Peyer's patch (tissue), 4 donors: Measurements from ENCODE around the gene ELFN1.

Experiments
- POLR2A ChIP-seq, 2 donors: fragments of 450-650 bp; IDR thresholded peaks; one replicate each; pipeline ENCODE4 v1.5.1; 2017; ENCODE audit warnings: antibody characterized with exemption in 2 of 2, mild to moderate bottlenecking in 2 of 2, moderate library complexity in 2 of 2
- TF ChIP-seq, protein P1 (sequence below), 6 experiments: fragments of 450-650 bp in 4 of 6; fragments of 200-600 bp in 2 of 6; sonication (generic) in 1 of 6; IDR thresholded peaks; one replicate each; pipeline ENCODE4 v1.5.1; 2017 to 2019; ENCODE audit warnings: antibody characterized with exemption in 6 of 6, mild to moderate bottlenecking in 3 of 6, moderate library complexity in 1 of 6

- TF ChIP-seq, protein P1, sequence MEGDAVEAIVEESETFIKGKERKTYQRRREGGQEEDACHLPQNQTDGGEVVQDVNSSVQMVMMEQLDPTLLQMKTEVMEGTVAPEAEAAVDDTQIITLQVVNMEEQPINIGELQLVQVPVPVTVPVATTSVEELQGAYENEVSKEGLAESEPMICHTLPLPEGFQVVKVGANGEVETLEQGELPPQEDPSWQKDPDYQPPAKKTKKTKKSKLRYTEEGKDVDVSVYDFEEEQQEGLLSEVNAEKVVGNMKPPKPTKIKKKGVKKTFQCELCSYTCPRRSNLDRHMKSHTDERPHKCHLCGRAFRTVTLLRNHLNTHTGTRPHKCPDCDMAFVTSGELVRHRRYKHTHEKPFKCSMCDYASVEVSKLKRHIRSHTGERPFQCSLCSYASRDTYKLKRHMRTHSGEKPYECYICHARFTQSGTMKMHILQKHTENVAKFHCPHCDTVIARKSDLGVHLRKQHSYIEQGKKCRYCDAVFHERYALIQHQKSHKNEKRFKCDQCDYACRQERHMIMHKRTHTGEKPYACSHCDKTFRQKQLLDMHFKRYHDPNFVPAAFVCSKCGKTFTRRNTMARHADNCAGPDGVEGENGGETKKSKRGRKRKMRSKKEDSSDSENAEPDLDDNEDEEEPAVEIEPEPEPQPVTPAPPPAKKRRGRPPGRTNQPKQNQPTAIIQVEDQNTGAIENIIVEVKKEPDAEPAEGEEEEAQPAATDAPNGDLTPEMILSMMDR (IDR thresholded peaks at IDR 0.05) = no peak
- no peak for TF ChIP-seq POLR2A (IDR thresholded peaks at IDR 0.05)
Observed at GRCh38 chr7:1689311-1689710, 19.2 kb downstream of the ELFN1 start.
